Kidney glomerular epithelial cell (primary cell): ENCODE data around the gene HDGF.

ENCODE experiments used
- DNase-seq: peaks from one replicate; lab custom pipeline; 2025; lab: John Stamatoyannopoulos, UW

HDGF gene

GRCh38 chr1:156751451-156751756 lies at the start of gene HDGF:
Gene HDGF, minus strand, starts transcription at chr1:156751675. Its CDS starts 246 bp downstream, at chr1:156751429.
- DNase-seq: no peak

DNA sequence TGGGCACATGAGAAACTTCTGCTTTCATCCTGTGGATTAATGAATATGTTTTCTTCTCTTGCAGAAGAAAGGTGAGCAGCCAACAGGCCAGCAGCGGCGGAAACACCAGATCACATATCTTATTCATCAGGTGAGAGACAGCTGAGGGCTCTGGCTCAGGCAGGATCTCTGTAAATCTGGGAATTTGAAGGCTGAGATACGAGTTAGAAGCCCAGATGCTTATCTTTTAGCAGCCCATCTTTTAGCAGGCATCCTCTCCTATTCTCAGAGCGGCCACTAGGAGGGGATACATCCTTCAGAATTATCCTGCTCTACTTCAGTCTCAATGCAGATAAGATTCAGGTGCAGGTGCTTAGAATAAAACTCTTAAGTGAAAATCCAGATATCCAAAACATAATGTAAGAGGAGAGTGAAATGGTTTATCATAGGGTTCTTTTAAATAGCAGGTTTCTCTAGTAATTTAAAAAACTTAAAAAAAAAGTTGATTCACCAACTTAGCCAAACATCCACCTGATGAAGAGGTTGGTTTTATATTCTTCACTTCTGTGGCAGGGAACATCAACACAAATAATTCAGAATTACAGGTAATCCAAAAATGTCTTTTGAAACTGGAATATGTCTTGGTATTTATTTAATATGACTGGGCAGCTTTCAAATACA lies 45.9 kb upstream of the HDGF start:
- DNase-seq: peak; percentile 44

GRCh38 chr1:156796340-156797097 lies 45.0 kb upstream of the HDGF start:
- DNase-seq: no peak

DNA sequence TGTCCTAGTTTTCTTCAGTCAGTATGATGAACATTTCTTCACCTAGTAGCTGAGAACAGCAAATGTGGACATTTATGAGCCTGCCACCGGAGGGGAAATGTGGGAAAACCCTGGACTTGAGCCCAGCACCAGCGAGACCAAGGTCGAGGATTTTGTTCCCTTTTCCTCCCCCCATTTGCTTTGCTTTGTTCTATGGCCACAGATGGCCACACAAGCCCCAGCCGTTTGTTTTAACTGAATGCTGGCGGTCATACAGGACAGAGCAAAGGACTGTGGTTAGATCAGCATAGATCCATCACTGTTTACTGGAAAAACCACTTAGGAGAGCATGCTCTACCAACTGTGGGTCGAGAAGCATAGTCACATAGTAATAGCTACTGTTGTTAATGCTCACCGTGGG lies 44.3 kb upstream of the HDGF start:
- no peak for DNase-seq

- no peak for DNase-seq
Observed at GRCh38 chr1:156795374-156795733, 43.9 kb upstream of the HDGF start.

- DNase-seq: no peak
Observed at GRCh38 chr1:156794506-156795373, 43.3 kb upstream of the HDGF start.

DNA sequence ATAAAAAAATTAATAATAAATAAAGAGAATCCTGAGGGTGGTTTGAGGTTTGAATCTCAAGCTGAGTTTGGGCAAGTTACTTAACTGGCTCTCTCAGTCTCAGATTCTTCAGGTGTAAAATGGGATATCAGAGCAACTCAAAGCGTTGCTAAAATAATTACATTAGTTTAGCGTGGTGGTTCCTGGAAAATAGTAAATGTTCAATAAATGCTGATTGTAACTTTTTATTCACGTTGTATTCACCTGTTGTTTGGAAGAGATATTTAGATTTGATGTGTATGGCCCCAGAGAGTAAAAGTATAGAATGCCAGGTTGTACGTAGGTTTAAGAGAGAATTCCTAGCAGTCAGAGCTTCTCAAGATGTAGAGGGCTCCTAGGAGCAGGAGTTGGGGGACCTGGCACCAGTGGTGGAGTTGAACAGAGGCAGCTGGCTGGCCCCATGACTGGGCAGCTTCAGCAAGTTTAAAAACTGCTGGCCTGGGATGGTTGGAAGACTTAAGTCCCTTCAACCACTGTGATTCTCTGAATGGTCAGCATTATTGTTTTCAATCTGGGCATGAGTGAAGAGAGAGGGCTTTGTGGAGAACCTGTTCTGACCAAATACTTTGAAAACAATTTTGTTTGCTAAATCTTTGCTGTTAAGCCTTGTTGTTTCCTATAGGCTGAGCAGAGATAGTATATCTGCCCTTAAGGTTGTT lies 38.3 kb upstream of the HDGF start:
- DNase-seq: no peak

GRCh38 chr1:156788136-156788535 lies 36.7 kb upstream of the HDGF start:
- no peak for DNase-seq

DNA sequence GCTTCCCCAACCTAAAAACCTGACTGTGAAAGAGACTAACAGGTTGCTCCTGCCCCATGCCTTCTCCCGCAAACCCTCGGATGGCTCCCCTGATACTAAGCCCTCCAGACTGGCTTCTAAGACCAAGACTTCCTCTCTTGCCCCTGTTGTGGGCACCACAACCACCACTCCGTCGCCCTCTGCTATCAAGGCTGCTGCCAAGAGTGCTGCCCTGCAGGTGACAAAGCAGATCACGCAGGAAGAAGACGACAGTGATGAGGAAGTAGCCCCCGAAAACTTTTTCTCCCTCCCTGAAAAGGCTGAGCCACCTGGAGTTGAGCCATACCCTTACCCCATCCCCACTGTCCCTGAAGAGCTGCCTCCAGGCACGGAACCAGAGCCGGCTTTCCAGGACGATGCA lies 35.2 kb upstream of the HDGF start:
- no peak for DNase-seq

GRCh38 chr1:156785458-156785857 lies 34.0 kb upstream of the HDGF start:
- DNase-seq: no peak

DNA sequence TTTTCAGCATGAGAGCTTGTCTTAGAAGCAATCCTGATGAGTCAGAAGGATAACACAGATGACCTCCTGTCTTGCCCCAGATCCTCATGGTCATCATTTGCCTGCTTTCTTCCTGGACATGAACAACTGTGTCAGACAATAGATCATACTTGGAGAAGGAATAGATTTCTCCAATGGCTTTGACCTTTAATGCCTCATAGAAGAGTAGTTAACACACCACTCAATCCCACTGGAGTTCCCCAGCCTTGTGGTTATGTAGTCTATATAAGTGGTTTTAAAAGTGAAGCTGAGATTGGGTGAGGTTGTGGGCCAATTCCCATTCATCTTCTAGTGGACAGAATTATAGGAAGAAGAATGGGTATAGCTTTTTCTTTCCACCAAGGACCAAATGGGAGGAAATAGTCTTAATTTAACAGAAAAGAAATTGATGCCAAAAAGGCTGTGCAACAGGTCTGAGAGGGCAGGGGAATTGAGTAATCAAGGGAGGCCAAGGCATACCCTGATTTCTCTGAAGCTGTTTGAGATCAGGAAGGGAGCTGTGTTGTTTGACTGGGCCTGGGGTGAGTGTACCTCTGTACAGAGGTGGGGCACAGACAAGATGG lies 30.2 kb upstream of the HDGF start:
- DNase-seq: peak; percentile 57

- no peak for DNase-seq
Observed at GRCh38 chr1:156777573-156777972, 26.1 kb upstream of the HDGF start.

GRCh38 chr1:156776942-156777341 lies 25.5 kb upstream of the HDGF start:
- DNase-seq: no peak

DNA sequence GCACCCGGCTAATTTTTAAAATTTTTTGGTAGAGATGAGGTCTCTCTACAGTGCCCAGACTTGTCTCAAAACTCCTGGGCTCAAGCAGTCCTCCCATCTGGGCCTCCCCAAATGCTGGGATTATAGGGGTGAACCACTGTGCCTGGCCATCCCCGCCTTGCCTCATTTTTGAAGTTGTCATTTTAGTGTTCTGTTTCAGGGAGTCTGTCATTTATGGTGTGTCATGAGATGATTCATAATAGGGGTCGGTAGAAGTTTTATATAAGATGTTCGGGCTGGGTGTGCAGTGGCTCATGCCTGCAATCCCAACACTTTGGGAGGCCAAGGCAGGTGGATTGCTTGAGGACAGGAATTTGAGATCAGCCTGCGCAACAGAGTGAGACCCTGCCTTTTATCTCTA lies 24.3 kb upstream of the HDGF start:
- DNase-seq: no peak

DNA sequence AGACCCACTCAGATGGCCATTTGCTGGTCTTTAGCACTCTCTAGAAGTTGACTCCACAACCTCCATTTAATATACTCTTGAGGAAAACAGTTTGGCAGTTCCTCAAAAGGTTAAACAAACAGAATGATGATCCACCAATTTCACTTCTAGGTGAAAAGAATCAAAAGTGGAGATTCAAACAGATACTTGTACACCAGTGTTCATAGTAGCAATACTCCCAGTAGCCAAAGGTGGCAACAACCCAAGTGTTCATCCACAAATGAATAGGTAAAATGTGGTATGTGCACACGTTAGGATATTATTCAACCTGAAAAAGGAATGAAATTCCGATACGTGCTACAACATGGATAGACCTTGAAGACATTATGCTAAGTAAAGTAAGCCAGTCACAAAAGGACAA lies 22.1 kb upstream of the HDGF start:
- DNase-seq: no peak

- DNase-seq: no peak
Observed at GRCh38 chr1:156772728-156773497, 21.4 kb upstream of the HDGF start.

DNA sequence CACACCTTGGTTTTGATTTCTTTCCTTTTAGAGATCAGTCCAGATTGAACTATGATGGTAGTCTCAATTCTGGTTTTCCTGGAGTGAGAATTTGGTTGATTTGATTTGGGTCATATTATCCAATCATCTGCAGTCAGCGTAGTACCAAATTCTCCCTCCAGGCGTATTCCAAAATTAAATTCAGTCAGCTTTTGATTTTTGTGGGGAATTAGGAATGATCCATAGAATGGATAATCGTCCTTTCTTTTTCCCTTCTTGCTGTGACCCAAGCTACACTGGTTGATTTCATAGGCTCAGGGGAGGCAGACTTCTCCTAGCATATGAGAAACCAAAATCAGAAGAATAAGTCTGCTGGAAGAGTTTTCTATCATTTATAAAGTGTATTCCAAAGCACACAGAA lies 20.7 kb upstream of the HDGF start:
- DNase-seq: no peak

DNA sequence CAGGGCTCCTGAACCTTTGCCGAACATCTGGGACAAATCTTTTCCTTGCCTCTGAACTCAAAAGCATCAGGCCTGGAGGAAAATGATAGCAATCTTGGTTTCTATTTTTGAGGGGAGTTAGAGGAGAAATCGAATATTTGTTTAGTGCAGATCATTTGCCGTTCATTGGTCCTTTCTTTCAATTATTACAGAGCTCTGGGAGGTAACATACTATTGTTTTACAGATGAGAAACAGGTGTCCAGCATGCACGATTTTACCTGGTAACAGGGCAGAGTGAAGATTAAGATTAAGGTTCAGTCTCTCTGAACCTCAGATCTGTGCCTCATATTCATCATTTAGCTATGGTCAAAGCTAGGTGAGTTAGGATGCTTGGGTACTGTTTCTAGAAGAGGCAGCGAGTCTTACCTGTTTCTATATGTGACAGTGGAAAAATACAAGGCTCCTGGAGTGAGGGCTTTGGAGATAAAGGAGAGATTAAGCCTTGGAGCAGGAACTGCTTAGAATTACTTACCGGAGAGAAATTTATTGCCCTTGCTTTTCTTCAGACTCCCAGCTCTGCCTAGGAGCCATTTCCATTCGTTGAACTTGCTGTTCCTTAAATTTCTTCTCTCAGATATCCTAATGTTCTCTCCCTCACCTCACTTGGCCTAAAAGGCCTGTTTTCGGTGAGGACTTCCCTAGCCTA lies 17.3 kb upstream of the HDGF start:
- no peak for DNase-seq

GRCh38 chr1:156767879-156768604 lies 16.6 kb upstream of the HDGF start:
- no peak for DNase-seq
